PC-9 (cell line): ENCODE results near the gene CDH3. TPM values are rescaled to one million over a fixed set of nuclear protein-coding genes. Genes with fewer than 3 reads are reported as not detected.
A peak's percentile ranks its signal among the peaks of the same experiment; 100 is the strongest.

Experiments
- BruUV-seq: library from RNA; stranded (reverse); fragments of 400-500 nt; replicated peaks from 2 replicates; lab custom pipeline; 2021; lab: Mats Ljungman, UMichigan
- CTCF ChIA-PET: fragments of 300-600 bp; sonication (Branson Sonifier 250); formaldehyde crosslinking; loops from one replicate; lab custom pipeline; 2022; ENCODE audit warnings: antibody characterized with exemption; lab: Charles Lee
- POLR2A ChIA-PET: fragments of 300-600 bp; sonication (Branson Sonifier 250); formaldehyde crosslinking; loops from one replicate; lab custom pipeline; 2022; ENCODE audit warnings: antibody characterized with exemption; ENCODE audit not compliant: unreplicated experiment; lab: Charles Lee
- DNase-seq, 2 experiments: peaks; one replicate each; pipeline versions ENCODE4 v3.0.0 to v3.0.0-alpha.2; 2015 to 2022; ENCODE audit warnings: mixed read lengths in 1 of 2
- H2AFZ ChIP-seq: fragments of 200-600 bp; sonication (generic); 2 replicates; pipeline ENCODE4 v1.8.1; 2017; ENCODE audit warnings: antibody characterized with exemption
- H3F3A ChIP-seq: fragments of 200-600 bp; sonication (generic); 2 replicates; pipeline ENCODE4 v1.8.1; 2017; ENCODE audit warnings: antibody characterized with exemption, mild to moderate bottlenecking, low read depth; ENCODE audit not compliant: insufficient read depth
- H3K27ac ChIP-seq: fragments of 200-600 bp; sonication (generic); 2 replicates; pipeline ENCODE4 v1.6.1; 2016; ENCODE audit warnings: mixed run types
- H3K27me3 ChIP-seq: fragments of 200-600 bp; sonication (generic); 2 replicates; pipeline ENCODE4 v1.6.1; 2016; ENCODE audit warnings: low read depth, mixed run types; ENCODE audit not compliant: insufficient read depth
- H3K36me3 ChIP-seq: fragments of 200-600 bp; sonication (generic); 2 replicates; pipeline ENCODE4 v1.6.1; 2016; ENCODE audit warnings: low read depth, mixed run types
- H3K4me1 ChIP-seq: fragments of 200-600 bp; sonication (generic); replicated peaks from 2 replicates; pipeline ENCODE4 v1.6.1; 2016; ENCODE audit warnings: mixed run types; ENCODE audit not compliant: insufficient read depth
- H3K4me2 ChIP-seq: fragments of 200-600 bp; sonication (generic); 2 replicates; pipeline ENCODE4 v1.6.1; 2017; ENCODE audit warnings: mixed run types
- H3K4me3 ChIP-seq: fragments of 200-600 bp; sonication (generic); 2 replicates; pipeline ENCODE4 v1.6.1; 2016; ENCODE audit warnings: mixed run types
- H3K79me2 ChIP-seq: fragments of 200-600 bp; sonication (generic); 2 replicates; pipeline ENCODE4 v1.6.1; 2017; ENCODE audit warnings: low read depth, mixed run types
- H3K9me2 ChIP-seq: fragments of 200-600 bp; sonication (generic); 2 replicates; pipeline ENCODE4 v1.8.1; 2017; ENCODE audit warnings: mild to moderate bottlenecking; ENCODE audit not compliant: insufficient read depth
- H3K9me3 ChIP-seq: fragments of 200-600 bp; sonication (generic); 2 replicates; pipeline ENCODE4 v1.8.1; 2016; ENCODE audit warnings: low read depth; ENCODE audit not compliant: insufficient read depth
- H4K20me1 ChIP-seq: fragments of 200-600 bp; sonication (generic); 2 replicates; pipeline ENCODE4 v1.8.1; 2017; ENCODE audit not compliant: insufficient read depth
- EZH2 ChIP-seq: fragments of 200-600 bp; sonication (generic); IDR thresholded peaks from 2 replicates; pipeline ENCODE4 v1.8.0; 2017; ENCODE audit warnings: antibody characterized with exemption, low read depth
- intact Hi-C: fragments of 100-400 bp; cut with micrococcal nuclease; formaldehyde crosslinking; loops from one replicate; pipeline ENCODE4 v1.10.0; 2022; ENCODE audit not compliant: unreplicated experiment
- total RNA-seq: library from RNA; stranded (reverse); gene quantifications from 2 replicates; pipeline ENCODE4 v1.2.3, GENCODE V29; 2021
- TF ChIP-seq, protein P1 (sequence below): fragments of 200-600 bp; sonication (generic); conservative IDR thresholded peaks from 2 replicates; pipeline ENCODE4 v1.6.1; 2017; ENCODE audit warnings: mixed run types, antibody characterized with exemption, mild to moderate bottlenecking, moderate library complexity

CDH3 gene
- total RNA-seq, 1 experiment from 2014 or later, result 70.3 TPM

DNA sequence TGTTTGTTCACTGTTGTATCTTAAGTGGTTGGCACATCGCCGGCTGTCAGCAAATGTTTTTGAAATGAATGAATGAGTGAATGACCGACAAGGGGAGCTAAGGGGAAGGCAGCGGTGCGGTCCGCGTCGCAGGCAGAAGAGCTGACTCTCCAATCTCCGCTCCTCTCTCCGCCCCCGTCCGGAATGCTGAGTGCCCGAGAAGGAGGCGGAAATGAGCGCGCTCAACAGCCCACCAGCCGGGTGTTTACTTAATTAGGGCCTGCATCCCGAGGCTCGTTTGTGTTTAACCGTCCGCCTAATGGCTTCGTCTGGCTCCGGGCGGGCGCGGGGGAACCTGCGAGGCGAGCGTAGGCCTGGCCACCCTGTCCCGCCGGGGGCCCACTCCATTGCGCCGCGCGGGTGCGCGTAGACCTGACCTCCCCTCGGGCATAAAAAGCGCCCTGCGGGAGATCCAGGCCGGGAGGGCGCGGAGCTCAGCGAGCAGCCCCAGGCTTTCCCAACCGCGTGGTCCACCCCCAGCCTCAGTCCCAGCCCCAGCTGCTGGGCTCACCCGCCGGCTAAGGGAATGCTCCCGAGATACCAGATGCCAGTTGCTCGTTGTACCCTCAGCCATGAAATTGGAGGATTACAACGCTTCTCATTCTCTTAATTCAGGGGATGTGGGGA is 2.5 kb upstream of the CDH3 start:
- Histone ChIP-seq H3F3A (peaks cover 32% of the 10 kb centered on the region), H3K9me3 (no peaks in the 10 kb centered on the region), H3K4me1 (peaks cover 44% of the 10 kb centered on the region), H3K79me2 (peaks cover 24% of the 10 kb centered on the region), H3K9me2 (no peaks in the 10 kb centered on the region), H3K27ac (no peak overlapping the region), H3K4me3 (no peak overlapping the region), H3K36me3 (no peaks in the 10 kb centered on the region), H4K20me1 (no peaks in the 10 kb centered on the region), H3K4me2 (no peak overlapping the region), H3K27me3 (no peaks in the 10 kb centered on the region), H2AFZ (no peak overlapping the region)
- POLR2A ChIA-PET, result no interaction called here
- BruUV-seq, result no TSS peak
- CTCF ChIA-PET, result no interaction called here
- no peak for DNase-seq
- intact Hi-C loops, result no loop called here
- TF ChIP-seq EZH2, result no peak
- TF ChIP-seq, protein P1, sequence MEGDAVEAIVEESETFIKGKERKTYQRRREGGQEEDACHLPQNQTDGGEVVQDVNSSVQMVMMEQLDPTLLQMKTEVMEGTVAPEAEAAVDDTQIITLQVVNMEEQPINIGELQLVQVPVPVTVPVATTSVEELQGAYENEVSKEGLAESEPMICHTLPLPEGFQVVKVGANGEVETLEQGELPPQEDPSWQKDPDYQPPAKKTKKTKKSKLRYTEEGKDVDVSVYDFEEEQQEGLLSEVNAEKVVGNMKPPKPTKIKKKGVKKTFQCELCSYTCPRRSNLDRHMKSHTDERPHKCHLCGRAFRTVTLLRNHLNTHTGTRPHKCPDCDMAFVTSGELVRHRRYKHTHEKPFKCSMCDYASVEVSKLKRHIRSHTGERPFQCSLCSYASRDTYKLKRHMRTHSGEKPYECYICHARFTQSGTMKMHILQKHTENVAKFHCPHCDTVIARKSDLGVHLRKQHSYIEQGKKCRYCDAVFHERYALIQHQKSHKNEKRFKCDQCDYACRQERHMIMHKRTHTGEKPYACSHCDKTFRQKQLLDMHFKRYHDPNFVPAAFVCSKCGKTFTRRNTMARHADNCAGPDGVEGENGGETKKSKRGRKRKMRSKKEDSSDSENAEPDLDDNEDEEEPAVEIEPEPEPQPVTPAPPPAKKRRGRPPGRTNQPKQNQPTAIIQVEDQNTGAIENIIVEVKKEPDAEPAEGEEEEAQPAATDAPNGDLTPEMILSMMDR, result no peak

DNA sequence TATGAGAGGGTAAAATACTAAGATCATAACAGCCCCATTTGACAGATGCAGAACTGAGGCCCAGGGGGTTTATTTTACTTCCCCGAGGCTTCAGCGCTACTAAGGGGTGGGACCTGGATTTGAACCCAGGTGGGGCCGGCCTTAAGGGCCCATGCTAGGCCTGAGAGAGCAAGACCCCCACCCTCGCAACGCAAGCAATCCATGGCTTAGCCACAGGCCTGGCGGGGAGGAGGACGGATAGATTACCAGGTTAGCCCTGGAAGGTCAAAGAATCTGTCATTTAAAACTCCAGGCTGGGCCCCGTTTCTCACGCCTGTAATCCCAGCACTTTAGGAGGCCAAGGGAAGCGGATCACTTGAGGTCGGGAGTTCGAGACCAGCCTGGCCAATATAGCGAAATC is 1.9 kb upstream of the CDH3 start:
- Histone ChIP-seq H3K4me2 (no peak overlapping the region), H3K27ac (no peak overlapping the region), H3K4me3 (no peak overlapping the region), H3K27me3 (no peaks in the 10 kb centered on the region), H3K9me2 (no peaks in the 10 kb centered on the region), H3K36me3 (no peaks in the 10 kb centered on the region; the same call in 1 of the 2 replicates), H3K9me3 (no peaks in the 10 kb centered on the region), H3K4me1 (peaks cover 43% of the 10 kb centered on the region), H4K20me1 (no peaks in the 10 kb centered on the region), H3K79me2 (peaks cover 30% of the 10 kb centered on the region), H2AFZ (no peak overlapping the region), H3F3A (peaks cover 31% of the 10 kb centered on the region)
- intact Hi-C loops, result no loop called here
- TF ChIP-seq, protein P1, result no peak
- TF ChIP-seq EZH2, result no peak
- ChIA-PET POLR2A (no interaction called here), CTCF (no interaction called here)
- DNase-seq, result no peak
- BruUV-seq, result no TSS peak

DNA sequence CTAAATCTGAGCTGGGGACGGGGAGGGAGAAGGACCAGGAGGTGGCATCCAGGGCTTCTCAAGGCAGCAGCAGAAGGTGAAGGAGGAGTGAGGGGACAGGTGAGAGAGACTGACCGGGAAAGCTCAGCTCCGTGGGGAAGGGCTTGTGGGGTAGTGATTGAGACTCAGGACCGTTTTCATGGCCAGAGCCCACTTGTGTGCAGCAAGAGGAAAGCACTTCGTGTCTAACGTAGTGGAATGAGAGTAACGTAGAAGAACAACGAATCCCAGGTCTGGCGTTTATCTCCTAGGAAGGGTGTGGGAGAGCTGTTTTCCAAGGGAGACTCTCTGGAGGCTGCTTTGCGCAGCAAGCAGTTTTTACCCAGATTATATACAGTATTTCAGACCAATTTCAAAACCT is 1.3 kb upstream of the CDH3 start:
- Histone ChIP-seq H3K4me3 (peak overlapping the region; percentile 99; the same call in 1 of the 2 replicates), H3K4me1 (peaks cover 43% of the 10 kb centered on the region), H3K36me3 (no peaks in the 10 kb centered on the region; the same call in 1 of the 2 replicates), H3K9me2 (no peaks in the 10 kb centered on the region), H3K79me2 (peaks cover 35% of the 10 kb centered on the region), H3F3A (peaks cover 31% of the 10 kb centered on the region), H3K27ac (no peak overlapping the region), H4K20me1 (no peaks in the 10 kb centered on the region), H3K27me3 (no peaks in the 10 kb centered on the region), H3K9me3 (no peaks in the 10 kb centered on the region), H2AFZ (no peak overlapping the region), H3K4me2 (peak overlapping the region; percentile 99)
- intact Hi-C loops, result no loop called here
- ChIA-PET CTCF (no interaction called here), POLR2A (interaction anchor here (0.6 kb wide), 1 partner anchor 379 kb away, joined by 5 read pairs; no protein-coding TSS in a partner anchor)
- no peak for DNase-seq
- no TSS peak for BruUV-seq
- TF ChIP-seq EZH2, result no peak
- TF ChIP-seq, protein P1, result no peak
